GM21786 (cell line): ENCODE data around the gene AQP6.
"Not testable (repeated sequence)": the region's sequence is repeated elsewhere in the genome, so short reads cannot be mapped to it uniquely, and the experiment has no call there.

Experiments used
- ATAC-seq: cut with Tn5 transposase; IDR thresholded peaks from one replicate; pipeline ENCODE4 v1.9.1; 2021; ENCODE audit not compliant: unreplicated experiment

AQP6 gene

DNA sequence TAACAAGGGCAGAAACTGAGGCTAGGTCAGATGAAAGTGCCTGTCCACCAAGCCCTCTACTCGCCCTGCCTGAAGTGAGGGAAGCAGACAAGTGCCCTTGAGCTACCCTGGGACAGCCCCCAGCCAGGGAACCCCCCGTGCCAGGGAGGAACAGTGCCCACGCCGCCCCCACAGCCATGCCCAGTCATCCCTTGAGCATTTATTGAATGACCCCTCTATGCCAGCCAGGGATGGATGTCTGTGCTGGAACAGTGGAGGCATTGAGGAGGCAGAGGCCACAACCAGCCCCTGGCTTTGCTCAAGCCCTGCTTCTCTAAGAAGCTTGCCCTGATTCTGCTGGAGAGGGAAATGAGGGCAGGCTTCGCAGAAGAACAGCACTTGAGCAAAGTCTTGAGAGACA, 3.7 kb upstream of the AQP6 start:
- no peak for ATAC-seq

DNA sequence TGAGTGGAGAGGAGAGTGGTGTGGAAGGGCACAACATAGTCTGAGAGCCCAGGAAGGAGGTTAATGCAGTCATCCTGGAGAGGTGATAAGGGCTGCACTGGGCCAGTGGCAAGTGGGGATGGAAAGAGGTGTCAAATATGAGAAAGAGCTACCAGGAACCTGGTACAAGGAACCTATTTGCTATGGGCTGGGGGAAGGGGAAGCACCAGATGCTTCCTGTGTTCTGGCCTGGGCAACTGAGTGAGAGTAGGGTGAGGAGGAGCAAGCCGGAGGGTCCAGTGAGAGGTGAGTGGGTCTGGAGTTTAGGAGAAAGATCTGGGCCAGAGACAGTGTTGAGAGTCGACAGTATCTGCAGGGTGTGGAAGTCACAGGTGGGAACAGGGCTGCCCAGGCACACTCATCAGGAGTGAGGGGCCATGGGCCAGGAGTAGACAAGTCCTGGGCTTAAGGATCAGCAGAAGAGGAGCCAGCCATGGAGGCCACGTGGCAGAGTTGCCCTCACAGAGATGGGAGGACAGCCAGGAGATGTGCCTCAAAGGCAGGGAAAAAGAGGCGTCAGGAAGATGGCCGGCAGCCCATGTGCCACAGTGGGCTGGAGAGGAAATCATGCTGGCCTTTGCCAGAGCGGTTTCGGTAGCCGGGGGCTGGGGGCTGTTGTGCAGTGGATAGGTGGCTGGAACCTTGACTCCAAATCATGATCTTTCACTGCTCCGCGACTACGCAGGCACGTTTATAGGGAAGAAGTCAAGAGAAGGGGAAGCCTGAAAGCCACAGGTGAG, 2.9 kb upstream of the AQP6 start:
- ATAC-seq: no peak

DNA sequence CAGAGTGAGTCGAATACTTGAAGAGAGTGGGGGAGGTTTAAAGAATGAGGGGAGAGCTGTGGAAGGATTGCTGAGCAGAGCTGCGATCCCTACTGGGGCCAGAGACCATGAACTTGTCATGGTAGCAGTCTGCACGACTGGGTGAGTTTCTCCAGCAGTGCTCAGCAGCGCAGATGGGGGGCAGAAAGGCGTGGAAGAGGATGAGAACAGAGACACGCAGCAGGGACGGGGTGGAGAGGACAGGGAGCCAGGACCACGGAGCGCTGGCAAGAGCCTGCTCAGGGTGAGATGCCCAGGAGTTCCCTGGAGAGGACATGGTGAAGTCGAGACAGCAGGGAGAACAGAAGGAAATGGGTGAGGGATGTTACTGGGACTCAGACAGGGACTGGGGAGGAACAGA, 2.1 kb upstream of the AQP6 start:
- ATAC-seq: no peak

DNA sequence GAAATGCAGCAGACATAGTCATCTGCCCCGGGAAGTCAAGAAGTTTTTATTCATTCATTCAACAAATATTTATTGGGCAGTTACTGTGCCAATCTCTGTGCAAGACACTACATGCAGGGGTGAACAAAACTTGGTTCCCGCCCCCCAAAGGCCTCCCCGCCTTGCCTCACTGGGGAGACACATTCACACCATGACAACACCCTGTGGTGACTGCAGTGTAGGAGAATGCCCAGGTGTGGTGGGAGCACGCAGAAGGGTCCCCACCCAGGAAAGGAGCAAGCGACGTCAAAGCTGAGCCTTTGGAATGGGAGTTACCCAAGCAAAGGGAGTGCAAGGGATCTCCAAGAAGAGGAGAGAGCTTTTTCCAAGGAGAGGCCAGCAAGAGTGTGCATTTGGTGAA, 1.6 kb upstream of the AQP6 start:
- ATAC-seq: no peak

DNA sequence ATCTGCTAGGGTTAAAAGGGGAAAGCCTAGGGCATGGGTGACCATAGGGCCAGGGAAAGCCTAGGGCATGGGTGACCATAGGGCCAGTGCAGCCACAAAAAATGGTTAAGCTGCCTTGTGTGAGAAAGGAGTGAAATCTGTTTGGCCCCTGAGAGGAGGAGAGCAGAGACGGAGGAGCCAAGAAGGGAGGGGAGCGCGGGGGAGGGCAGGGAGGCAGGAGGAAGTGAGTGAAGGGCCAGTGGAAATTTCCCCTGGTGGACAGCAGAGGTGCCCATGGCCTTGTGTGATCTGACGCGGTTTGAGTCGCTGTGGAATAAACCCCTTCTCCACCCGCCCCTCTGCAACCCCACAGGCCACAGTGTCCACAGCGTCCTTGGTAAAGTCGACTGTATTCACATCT, 618 bp upstream of the AQP6 start:
- ATAC-seq: no peak

DNA sequence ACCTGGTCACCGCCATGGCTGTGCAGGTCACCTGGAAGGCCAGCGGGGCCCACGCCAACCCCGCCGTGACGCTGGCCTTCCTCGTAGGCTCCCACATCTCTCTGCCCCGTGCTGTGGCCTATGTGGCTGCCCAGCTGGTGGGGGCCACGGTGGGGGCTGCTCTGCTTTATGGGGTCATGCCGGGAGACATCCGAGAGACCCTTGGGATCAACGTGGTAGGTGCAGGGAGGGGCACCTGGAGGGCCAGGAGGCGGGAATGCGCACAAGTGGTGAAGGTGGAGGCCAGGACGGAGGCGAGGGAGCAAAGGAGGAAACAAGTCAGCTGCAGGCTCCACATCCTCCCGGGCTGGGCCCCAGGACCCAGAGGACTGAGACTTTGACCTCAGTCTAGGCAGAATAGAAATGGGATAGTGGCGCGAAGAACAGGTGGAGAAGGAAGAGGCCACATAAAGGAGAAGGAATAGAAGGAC, 649 bp downstream of the AQP6 start:
- no peak for ATAC-seq

DNA sequence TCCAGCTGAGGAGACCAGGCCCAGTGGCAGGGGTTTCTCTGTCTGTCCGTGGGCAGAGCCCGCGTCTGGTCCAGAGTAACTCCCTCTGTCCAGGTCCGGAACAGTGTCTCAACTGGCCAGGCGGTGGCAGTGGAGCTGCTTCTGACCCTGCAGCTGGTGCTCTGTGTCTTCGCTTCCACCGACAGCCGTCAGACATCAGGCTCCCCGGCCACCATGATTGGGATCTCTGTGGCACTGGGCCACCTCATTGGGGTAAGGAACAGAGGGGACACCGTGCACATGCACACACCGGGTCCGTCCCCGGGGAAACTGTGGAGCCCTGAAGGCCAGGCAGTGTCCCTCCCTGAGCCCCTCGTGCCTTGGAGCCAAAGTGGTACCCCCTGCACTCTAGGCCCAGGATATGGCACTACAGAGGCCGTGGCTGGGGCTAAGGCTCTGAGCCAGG, 1.5 kb downstream of the AQP6 start:
- no peak for ATAC-seq

DNA sequence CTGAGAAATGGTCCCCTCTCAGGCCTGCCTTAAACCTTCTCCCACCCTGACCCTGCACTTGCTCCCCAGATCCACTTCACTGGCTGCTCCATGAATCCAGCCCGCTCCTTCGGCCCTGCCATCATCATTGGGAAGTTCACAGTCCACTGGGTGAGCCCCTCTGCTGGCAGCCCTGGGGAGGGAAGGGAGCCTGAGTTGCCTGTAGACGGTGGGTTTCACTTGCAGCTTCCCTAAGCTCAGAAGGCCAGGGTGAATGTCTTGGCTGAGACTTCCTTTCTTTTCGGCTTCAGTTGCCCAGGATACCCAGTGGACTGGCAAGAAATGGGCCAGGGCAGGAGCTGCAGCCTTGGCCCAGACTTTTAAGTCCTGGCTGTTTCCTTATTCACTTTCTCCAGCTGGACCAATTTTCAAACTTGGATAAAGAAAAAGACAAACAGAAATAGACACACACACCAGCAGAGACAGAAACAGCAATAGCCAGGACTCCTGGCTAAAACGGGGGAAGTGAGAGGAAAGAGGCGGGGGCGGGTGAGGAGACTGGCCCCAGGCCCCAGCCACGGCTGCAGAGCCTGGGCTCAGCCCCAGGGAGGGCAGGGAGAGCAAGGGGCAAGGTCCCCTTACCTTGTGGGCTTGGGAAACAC, 2.0 kb downstream of the AQP6 start:
- no peak for ATAC-seq

DNA sequence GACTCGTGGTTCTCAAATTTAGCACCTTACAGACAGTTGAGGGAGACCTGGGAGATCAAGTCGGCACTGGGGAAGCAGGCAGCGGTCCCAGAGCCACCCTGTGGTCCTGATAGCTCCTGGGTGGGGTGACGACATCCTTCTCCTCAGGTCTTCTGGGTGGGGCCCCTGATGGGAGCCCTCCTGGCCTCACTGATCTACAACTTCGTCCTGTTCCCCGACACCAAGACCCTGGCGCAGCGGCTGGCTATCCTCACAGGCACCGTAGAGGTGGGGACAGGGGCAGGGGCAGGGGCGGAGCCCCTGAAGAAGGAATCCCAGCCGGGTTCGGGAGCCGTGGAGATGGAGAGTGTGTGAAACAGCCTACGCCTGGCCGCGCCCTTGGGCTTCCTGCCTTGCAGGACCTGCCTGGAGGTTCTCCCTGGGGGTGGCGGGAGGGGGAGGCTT, 2.6 kb downstream of the AQP6 start:
- no peak for ATAC-seq

DNA sequence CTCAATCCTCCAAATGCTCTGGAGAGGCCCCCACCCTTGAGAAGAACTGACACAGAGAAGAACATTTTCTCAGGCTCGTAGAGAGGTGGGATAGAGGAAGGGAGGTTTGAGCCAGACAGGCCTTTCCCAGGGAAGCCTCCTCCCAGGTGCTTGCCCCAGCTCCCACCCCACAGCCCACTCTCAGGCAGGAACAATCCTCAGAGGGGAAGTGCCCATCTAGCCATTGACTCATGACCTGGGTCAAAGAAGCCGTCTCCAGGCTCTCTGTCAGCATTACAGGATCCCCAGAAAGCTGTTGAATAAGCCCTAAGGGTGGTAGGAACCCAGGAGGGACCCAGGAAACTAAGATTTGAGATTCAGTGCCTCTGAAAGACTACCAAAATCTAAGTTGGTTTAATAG, 3.8 kb downstream of the AQP6 start:
- no peak for ATAC-seq

DNA sequence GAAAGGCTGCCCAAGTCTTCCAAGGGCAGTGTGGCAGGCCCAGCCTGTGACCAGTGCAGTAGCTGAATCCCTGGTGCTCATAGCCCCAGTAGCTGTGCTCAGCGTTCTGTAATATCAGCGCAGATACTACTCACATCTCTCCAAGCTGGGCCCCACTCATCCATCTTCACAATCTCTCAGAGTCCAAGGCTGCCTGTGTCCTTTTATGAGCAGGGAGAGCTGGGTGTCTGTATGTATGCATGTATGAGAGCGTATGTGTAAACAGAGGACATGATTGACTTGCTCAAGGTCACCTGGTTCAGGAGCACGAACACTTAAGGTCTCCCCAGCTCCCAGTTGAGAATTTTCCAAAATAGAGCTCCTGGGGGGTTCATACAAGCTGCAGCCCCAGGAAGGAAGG, 5.4 kb downstream of the AQP6 start:
- no peak for ATAC-seq

DNA sequence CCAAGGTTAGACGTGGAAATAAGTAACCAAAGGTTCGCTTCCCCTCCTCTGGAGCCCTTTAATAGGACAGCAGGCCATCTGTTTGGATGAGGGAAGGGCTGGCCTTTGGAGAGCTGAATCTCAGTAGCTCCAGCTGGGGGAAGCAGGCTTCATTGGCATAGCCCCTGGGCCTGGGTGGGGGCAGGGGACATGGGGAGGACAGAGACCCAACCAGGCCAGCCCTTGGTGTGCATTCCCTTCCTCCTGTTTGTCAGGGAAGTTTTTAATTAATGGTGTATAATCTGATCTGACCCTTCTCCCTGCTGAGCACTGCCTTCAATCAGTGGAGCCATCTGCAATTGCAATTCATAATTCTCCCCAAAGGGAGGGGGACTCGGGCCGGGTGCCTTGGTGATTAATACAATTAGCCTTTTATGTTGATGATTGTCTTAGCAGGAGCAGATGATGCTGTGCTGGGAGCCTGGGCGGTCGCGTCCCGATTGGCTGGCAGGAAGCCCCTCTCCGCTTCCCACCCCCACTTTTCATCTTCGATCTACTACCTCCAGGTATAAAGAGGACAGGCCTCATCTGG, 6.4 kb downstream of the AQP6 start:
- ATAC-seq: no peak

DNA sequence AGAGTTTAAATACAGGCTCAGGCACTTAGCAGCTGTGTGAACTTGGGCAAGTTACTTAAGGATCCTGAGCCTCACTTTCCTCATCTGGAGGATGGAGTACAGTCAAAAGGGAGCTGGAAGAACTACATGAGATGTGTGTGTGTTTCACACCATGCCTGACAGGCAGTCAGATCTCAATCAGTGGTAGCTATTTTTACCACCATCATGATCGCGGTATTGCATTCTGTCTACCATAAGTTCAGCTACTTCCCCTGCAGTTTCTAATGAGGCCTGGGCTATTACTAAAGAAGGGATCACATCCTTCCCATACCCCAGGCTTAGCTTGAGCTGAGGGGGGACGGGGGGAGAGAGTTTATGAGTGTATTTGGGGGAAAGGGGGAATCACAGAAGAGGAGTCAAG, 7.0 kb downstream of the AQP6 start:
- ATAC-seq: no peak

DNA sequence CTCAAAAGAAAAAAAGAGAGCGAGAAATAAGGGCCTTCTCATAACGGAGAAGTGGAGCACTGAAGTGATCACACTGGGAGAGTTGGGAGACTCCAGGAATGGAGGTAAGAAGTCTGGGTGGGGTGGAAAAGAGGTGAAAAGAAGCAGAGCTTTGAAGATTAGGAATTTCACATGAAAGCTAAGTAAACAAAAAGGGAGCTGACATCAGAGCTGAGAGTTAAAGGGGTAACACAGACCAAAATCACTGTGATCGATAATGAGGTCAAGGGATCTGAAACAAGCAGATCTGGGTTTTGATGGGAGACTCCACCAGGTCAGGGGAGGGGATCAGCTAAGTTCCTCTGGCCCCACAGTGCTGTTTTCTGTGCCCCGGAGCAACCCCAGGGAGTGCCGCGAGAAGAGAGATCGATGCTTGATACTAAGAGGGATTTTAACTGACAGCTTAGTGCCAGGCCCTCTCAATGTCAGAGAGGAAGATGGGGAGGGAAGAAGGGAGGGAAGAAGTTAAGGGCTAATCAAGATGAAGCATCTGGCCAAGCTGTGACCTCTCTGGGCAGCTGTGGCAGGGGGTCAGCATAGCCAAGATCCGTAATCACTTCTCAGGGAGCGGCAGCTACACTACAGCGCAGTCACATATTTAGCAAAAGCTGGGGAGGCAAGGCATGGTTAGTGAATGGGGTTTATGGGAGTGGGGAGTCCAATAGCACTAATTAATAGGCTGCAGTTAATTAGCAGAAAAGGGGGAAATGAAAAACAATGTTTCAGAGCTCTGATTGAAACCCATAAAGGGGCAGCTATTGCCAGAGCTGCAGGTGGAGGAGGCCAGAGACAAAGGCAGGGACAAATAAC, 8.0 kb downstream of the AQP6 start:
- no peak for ATAC-seq

DNA sequence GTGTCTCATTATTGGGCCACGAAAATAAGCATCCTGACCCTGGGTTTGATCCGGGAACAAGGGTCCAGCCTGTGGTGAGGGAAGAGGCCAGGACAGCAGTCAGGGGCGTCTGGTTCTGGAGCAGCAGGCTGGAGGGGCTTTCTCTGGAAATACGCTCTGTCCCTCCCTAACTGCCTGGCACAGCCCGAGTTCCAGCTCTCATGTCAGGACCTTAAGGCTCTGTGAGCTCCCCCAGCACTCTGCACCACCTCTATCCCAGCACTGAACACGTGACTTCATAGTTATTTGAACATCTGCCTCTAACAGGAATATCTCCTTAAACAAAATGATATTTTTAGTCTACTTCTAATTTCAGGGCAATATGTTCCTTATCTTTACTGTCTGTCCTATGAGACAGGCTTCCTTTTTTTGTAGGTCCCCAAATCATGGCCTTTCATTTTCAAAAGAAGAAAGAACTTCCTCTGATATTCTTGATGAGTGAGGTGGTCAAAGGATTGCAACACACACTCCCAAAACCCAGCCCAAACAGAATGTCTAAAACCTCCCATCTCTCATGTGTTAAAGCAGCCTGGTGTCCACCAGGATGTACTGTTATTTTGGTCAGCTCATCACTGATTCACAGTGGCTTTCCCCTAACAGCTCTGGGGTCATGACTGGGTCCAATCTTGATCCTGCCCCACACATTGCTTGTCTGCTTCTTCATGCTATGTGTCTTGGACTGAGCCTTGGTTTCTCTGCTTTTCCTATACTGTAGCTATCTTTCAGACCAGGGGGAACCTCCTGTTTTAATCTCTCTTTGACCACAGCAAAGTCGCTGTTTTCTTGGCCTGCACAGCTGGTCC, 9.7 kb downstream of the AQP6 start:
- ATAC-seq: no peak

DNA sequence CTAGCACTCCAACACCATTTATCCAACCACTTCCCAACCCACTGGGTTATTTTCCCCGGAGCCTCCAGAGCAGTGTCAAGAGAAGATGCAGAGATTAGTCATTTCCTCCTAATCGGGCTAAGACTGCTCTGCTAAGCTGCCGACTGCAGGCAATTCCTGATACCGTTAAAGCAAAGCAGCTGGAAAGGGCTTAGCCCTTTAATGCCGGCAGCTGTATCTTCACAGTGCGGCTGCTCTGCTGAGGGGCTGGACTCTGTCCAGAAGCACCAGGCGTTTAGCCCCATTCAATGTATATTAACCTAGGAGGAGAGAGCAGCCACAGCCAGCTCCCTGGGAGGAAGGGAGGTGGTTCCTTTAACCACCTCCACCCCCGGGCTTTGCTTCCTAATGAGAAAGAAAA, 11.1 kb downstream of the AQP6 start:
- ATAC-seq: no peak

DNA sequence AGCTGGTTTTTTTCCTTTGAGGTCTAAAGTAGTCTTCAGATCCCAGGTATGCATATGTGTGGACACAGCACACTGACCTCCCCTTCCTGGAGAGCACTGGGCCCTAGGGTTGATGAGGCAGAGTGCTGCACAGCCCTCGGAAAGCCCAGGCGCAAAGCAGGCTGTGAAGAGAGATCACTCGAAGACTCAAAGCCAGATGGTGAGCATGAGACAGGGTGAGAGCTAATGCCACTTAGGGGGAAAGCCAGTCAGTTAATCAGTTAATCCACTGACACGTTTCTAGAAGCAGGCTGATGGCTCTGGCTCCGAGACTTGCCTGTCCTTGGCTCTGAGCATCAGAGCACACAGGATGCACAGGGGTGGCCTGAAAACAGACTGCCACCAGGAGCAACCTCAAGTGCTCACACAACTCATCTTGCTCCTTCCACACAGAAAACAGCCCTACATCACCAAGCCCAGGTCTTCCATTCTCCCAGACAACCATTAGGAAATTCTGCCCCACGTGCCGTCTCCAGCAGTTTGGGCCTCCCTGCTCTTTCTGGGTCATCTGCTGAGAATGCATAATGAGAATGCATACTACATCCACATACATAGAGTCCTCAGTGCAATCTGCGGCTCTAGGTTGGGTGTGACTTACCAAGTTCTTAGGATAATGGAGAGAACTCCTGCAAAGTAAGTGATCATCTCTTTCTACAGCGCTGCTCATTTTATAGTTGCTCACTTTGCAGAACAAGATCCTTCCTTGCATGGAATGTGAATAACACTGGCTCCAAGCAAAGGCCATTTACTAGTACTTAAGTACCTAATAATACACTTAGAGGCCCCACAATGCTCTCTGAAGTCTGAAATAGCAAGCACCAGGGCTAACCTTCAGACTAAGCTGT, 12.0 kb downstream of the AQP6 start:
- ATAC-seq: no peak

DNA sequence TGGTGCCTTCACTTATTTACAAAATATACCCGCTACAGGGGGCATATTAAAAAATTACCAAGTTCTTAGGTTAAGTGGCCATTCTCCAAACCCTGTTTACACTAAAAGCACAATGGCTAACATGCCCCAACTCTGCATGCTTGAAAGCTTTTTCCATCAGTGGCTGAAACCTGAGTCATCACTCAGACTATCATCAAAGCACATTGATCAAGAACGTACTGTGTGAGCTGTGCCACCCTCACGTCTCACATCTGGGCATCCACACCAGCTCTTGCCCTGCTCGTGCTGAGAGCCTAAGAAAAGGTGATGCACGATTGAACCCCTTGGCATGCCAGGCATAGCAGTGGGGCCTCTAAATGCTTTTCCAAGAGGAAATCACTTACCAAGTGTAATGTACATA, 13.2 kb downstream of the AQP6 start:
- no peak for ATAC-seq

DNA sequence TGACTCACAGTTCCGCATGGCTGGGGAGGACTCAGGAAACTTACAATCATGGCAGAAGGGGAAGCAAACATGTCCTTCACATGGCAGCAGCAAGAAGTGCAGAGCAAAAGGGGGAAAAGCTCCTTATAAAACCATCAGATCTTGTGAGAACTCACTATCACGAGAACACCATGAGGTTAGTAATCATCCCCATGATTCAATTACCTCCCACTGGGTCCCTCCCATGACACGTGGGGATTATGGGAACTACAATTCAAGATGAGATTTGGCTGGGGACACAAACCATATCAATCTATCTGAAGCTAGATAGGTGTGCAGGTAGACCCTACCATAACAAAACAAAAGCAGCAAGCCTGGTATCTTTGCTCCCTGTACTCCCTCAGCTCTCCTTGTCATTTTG, 13.7 kb downstream of the AQP6 start:
- ATAC-seq: not testable (repeated sequence)
